Lower lobe of right lung (tissue), 2 donors: ENCODE data around the gene RAPGEF5. TPM values are rescaled to one million over a fixed set of nuclear protein-coding genes. Genes with fewer than 3 reads are reported as not detected.

Experiments used
- ATAC-seq, 2 donors: fragments of 200-7000 bp; cut with Tn5 transposase; one replicate each; pipeline ENCODE4 v1.9.1; 2020 to 2022; ENCODE audit warnings: mild to moderate bottlenecking in 2 of 2, moderate library complexity in 2 of 2
- DNase-seq: peaks from one replicate; pipeline ENCODE4 v3.0.0-alpha.2; 2020
- H3K27ac ChIP-seq: fragments of 200-600 bp; one replicate; pipeline ENCODE4 v1.8.0; 2022
- H3K27me3 ChIP-seq: fragments of 200-600 bp; one replicate; pipeline ENCODE4 v1.8.0; 2022; ENCODE audit warnings: low read depth
- H3K36me3 ChIP-seq: fragments of 200-600 bp; one replicate; pipeline ENCODE4 v1.8.0; 2022; ENCODE audit warnings: mild to moderate bottlenecking
- H3K4me1 ChIP-seq: fragments of 200-600 bp; one replicate; pipeline ENCODE4 v1.8.0; 2022
- H3K4me3 ChIP-seq: fragments of 200-600 bp; one replicate; pipeline ENCODE4 v1.8.0; 2022; ENCODE audit warnings: mild to moderate bottlenecking
- H3K9me3 ChIP-seq: fragments of 200-600 bp; one replicate; pipeline ENCODE4 v1.8.0; 2022
- intact Hi-C: fragments of 100-400 bp; cut with DNase I; formaldehyde crosslinking; loops from one replicate; pipeline ENCODE4 v1.11.0; 2022
- total RNA-seq: library from RNA; stranded (reverse); fragmentation: NEBNext Ultra II Directional; extraction: Animal tissue kit (Norgen Biotek cat#: 25700); gene quantifications from one replicate; pipeline ENCODE4 v1.2.1, GENCODE V29; 2021
- TF ChIP-seq, protein P1 (sequence below): fragments of 200-600 bp; IDR thresholded peaks from one replicate; pipeline ENCODE4 v1.8.0; 2022; ENCODE audit warnings: antibody characterized with exemption, mild to moderate bottlenecking
- donor health status: DM: no; HTN: yes; CAD: no; lungs with severe emphysema.

The RAPGEF5 gene
- total RNA-seq, 1 donor from 2014 or later = 85.1 TPM

GRCh38 chr7:22182149-22182548 is 174.8 kb downstream of the RAPGEF5 start:
- Histone ChIP-seq H3K4me1 (no peaks in the 10 kb centered on the region), H3K27me3 (no peaks in the 10 kb centered on the region), H3K9me3 (no peaks in the 10 kb centered on the region), H3K27ac (no peak overlapping the region), H3K4me3 (no peak overlapping the region), H3K36me3 (peaks cover 24% of the 10 kb centered on the region)
- DNase-seq = no peak
- TF ChIP-seq, protein P1, sequence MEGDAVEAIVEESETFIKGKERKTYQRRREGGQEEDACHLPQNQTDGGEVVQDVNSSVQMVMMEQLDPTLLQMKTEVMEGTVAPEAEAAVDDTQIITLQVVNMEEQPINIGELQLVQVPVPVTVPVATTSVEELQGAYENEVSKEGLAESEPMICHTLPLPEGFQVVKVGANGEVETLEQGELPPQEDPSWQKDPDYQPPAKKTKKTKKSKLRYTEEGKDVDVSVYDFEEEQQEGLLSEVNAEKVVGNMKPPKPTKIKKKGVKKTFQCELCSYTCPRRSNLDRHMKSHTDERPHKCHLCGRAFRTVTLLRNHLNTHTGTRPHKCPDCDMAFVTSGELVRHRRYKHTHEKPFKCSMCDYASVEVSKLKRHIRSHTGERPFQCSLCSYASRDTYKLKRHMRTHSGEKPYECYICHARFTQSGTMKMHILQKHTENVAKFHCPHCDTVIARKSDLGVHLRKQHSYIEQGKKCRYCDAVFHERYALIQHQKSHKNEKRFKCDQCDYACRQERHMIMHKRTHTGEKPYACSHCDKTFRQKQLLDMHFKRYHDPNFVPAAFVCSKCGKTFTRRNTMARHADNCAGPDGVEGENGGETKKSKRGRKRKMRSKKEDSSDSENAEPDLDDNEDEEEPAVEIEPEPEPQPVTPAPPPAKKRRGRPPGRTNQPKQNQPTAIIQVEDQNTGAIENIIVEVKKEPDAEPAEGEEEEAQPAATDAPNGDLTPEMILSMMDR = no peak
- no peak for ATAC-seq
- intact Hi-C loops = no loop called here

DNA sequence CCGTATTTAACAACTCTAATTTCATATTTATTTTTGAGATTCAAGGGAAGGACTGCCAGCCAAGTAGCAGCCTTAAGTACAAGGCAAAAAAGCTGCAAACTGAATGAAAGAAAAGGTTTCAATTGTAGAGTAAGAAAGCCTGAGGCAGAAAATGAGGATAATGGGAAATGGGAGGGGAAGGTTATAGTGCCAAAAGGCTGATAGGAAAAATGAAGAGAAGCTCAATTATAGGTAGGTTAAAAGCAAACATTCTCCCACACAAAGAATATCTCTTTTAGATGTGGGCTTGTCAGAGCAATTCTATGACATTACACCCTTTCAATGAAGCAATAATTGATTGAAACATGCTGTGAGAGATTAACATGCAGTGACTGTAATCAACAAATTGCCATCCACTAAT is 175.3 kb downstream of the RAPGEF5 start:
- H3K27me3 ChIP-seq = no peaks in the 10 kb centered on the region
- H3K27ac ChIP-seq = no peak overlapping the region
- H3K4me1 ChIP-seq = no peaks in the 10 kb centered on the region
- DNase-seq (no peak), ATAC-seq (no peak)
- H3K36me3 ChIP-seq = peaks cover 20% of the 10 kb centered on the region
- TF ChIP-seq, protein P1 = no peak
- intact Hi-C loops = no loop called here
- no peak overlapping the region for H3K4me3 ChIP-seq
- no peaks in the 10 kb centered on the region for H3K9me3 ChIP-seq

GRCh38 chr7:22179442-22179879 is 177.5 kb downstream of the RAPGEF5 start:
- no peak overlapping the region for H3K27ac ChIP-seq
- H3K27me3 ChIP-seq = no peaks in the 10 kb centered on the region
- peaks cover 24% of the 10 kb centered on the region for H3K36me3 ChIP-seq
- H3K4me1 ChIP-seq = no peaks in the 10 kb centered on the region
- no peak for ATAC-seq
- intact Hi-C loops = no loop called here
- no peaks in the 10 kb centered on the region for H3K9me3 ChIP-seq
- no peak overlapping the region for H3K4me3 ChIP-seq
- DNase-seq = no peak
- TF ChIP-seq, protein P1 = no peak

DNA sequence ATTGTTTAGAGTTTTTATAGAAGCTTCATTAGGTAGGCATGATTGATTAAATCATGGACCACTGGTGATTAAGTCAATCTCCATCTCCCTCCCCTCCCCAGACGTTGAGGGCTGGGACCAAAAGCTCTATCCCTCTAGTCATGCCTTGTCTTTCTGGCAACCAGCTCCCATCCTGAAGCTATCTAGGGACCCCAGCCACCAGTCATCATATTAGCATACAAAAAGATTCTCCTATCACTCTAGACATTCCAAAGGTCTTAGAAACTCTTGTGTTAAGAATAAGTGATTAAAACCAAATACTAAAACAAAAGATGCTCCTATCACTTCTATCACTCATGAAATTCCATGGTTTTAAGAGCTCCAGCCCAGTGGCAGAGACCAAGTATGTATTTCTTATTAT is 178.2 kb downstream of the RAPGEF5 start:
- H3K4me1 ChIP-seq = no peaks in the 10 kb centered on the region
- ATAC-seq (no peak), DNase-seq (no peak)

GRCh38 chr7:22176791-22177412 is 180.1 kb downstream of the RAPGEF5 start:
- no peak for DNase-seq
- Histone ChIP-seq H3K4me3 (no peak overlapping the region), H3K27ac (no peak overlapping the region), H3K36me3 (peaks cover 18% of the 10 kb centered on the region), H3K4me1 (no peaks in the 10 kb centered on the region), H3K9me3 (no peaks in the 10 kb centered on the region), H3K27me3 (no peaks in the 10 kb centered on the region)
- intact Hi-C loops = no loop called here
- ATAC-seq = no peak
- TF ChIP-seq, protein P1 = no peak

More for the DNA sequence above, 178.2 kb downstream of the RAPGEF5 start:
- H3K4me3 ChIP-seq = no peak overlapping the region
- intact Hi-C loops = no loop called here
- H3K27ac ChIP-seq = no peak overlapping the region
- H3K9me3 ChIP-seq = no peaks in the 10 kb centered on the region
- peaks cover 28% of the 10 kb centered on the region for H3K36me3 ChIP-seq
- H3K27me3 ChIP-seq = no peaks in the 10 kb centered on the region
- TF ChIP-seq, protein P1 = no peak
